Hematopoietic multipotent progenitor cell treated with erythropoietin and hydrocortisone succinate and interleukin-3 and kit ligand, for 15 days (in vitro differentiated cells): ENCODE data around the gene PSORS1C1.
"Not testable (repeated sequence)": the region's sequence is repeated elsewhere in the genome, so short reads cannot be mapped to it uniquely, and the experiment has no call there.

ENCODE experiments used
- DNase-seq: peaks from one replicate; pipeline ENCODE4 v3.0.0-alpha.2; 2015; ENCODE audit warnings: low spot score

The PSORS1C1 gene

DNA sequence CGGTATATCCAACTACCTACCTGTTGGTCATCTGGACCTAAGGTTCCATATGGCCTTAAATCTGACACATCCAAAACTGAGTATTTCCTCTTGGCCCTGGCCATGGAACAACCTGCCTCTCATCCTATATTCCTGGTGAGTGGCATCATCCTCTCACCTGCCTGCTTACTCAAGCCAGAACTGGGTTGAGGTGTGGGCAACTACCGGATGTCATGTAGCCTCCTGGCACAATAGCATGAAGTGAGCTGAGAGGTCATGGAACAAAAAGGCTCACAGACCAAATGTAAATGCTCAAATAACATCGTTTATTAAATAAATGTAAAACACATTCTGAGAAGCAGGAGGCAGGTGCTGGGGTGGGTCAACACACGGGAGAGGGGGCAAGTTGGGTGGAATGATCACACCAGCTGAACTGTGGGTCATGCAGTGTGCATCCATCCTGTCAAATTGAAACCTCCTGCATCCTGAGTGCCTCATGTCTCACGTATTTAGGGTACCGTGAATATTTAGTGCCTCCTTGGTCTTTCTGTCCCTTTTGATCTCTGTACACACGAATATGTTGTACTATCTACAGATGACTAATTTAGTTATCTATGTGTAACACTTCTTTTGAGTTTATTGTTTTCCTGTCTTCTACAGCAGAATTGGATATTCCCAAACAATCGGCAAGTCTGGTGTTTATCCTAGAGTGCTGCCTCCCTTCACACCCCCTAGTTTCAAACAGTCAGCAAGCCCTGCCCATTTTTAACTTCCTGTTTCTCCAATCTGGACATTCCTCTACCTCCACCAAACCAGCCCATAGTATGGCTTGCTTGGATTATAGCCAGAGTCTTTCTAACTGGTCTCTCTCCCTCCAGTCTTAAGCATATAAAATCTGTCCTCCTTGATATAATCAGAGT lies 63.8 kb downstream of the PSORS1C1 start:
- no peak for DNase-seq

DNA sequence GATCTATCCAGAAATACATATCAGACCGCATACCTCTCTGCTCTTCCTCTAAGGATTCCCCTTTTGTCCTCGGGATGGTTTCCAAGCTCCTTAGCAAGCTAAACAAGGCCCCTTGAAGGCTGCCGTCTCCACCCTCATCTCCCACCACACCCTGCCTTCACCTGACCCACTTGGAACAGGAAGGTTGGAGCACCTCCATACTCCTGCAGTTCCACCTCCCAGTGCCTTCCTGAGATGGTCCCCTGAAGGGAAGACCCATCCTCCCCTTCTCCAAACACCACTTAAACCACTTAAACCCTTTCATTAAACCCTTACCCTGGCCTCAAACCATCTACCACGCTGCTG lies 64.4 kb downstream of the PSORS1C1 start:
- no peak for DNase-seq

DNA sequence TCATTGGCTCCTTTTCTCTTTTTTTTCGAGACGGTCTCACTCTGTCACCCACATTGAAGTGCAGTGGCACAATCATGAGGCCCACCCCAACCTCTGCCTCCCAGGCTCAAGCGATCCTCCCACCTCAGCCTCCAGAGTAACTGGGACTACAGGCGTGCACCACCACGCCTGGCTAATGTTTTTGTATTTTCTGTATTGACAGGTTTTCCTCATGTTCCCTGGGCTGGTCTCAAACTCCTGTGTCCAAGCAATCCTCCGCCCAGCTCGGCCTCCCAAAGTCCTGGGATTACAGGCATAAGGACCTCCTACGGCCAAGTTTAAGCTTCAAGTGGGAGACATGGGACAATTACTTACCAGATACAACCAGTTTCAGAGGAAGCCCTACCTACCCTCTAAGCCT lies 65.3 kb downstream of the PSORS1C1 start:
- DNase-seq, result no peak

DNA sequence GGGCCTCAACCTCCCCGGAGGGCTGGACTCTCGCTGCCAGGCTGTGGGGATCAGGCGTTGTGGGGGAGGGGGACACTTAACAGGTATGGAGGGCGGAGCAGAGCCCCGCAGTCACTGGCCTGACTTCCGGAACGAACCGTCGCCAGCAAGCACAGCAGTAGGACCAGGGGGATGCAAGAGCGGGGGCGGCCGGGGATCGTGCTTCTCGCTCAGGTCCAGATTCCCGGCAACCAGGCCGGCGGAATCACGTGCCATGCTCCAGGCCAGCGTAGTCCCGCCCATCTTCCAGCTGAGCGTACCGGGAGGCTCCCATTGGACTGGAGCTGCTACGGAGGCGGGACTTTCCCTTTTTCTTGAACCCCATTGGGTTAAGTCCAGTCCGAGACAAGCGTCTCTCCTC lies 65.9 kb downstream of the PSORS1C1 start:
- DNase-seq, result peak; percentile 79

DNA sequence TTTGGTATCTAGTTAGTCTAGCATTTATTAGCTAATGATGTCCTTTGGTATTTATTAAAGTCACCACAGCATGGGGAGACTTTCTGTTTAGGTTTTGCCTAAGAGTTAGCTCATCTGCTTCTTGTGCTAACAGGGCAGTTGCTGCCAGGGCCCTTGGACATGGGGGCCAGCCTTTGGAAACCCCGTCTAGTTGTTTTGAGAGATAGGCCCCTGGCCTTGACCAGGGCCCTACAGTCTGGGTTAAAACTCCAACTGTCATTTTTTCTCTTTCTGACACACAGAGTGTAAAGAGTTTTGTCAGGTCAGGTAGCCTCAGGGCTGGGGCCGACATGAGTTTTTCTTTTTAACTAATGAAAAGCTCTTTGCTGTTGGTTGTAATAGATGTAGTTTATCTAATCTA lies 68.7 kb downstream of the PSORS1C1 start:
- not testable (repeated sequence) for DNase-seq

DNA sequence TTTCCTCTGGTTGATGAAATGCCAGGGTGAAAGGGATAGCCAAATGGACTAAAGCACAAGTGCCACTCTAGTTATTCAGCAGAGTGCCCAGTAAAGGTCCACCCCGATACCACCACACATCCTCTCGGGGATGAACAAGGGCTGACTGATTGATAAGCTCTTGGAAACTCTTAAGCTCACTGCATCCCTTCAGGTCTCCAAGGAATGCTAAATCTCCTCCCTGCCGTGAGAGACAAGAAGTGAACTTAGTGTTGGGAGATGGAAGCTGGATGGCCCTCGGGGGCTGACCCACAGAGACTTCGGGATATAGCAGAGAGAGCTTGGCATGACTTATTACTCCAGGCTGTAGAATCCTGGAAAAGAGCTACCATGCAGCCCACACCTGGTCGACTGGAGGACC lies 69.3 kb downstream of the PSORS1C1 start:
- DNase-seq, result not testable (repeated sequence)

DNA sequence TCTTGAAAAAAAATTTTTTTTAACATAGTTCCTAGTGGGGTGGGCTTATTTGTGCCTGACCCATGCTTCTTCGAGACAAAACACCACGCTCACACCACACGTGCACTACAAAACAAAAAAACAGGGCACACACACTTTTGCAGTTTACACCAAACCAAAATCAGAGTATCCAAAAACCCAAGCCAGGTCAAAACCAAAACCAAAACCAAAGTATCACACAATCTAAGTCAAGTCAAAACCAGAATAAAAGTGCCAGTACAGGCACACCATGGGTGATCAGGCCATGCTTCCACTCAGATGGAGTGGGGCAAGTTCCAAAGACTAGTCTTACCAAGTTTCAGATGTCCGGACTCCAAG lies 71.1 kb downstream of the PSORS1C1 start:
- not testable (repeated sequence) for DNase-seq

DNA sequence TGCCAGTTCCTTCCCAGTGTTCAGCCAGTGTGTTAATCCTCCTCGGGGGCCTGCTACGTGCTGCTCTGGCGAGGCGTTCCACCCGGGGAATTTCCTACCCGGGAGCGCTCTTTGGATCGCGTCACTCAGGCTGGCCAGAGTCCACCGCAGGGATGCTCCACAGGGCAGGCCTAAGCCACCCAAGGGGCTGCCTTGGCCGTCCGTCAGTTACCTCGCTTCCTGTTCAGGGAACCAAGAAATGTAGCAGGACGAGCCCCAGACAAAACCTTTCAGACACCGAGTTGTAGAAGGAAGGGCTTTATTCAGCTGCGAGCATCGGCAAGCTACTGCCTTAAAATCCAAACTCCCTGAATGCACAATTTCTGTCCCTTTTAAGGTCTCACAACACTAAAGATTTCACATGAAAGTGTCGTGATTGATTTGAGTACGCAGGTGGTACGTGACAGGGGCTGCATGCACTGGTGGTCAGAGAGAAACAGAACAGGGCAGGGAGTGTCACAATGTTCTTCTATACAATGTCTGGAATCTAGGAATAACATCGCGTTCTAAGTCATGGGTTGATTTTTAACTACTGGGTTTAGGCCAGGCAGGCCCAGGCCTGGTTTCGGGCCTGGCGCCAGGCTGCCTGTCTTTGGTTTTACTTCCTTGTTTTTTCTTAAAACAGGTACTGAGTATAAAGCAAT lies 71.6 kb downstream of the PSORS1C1 start:
- DNase-seq, result no peak

DNA sequence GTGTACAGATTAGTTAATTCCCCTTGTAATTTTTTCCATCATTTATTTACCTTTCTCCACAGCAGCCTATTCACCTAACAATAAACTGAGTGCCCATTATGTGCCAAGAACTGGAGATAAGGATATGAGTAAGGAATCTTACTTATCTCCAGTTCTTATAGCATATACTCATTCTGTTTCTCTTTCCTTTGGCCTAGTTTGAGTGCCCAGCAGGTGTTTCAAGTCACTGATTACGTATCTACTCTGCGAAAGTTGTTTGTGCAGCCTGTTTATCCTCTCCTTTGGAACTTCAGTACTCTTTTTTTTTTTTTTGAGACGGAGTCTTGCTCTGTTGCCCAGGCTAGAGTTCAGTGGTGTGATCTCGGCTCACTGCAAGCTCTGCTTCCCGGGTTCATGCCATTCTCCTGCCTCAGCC lies 73.2 kb downstream of the PSORS1C1 start:
- no peak for DNase-seq

DNA sequence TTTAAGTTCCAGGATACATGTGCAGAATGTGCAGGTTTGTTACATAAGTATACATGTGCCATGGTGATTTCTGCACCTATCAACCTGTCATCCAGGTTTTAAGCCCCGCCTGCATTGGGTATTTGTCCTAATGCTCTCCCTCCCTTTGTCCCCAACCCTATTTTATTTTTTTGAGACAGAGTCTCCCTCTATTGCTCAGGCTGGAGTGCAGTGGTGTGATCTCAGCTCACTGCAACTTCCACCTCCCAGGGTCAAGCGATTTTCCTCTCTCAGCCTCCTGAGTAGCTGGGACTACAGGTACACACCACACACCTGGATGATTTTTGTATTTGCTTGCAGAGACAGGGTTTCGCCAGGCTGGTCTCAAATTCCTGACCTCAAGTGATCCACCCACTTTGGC lies 74.6 kb downstream of the PSORS1C1 start:
- DNase-seq, result not testable (repeated sequence)
